Endometrial microvascular endothelial cells (primary cell): Measurements from ENCODE around the gene SPATA31C2. TPM values are rescaled to one million over a fixed set of nuclear protein-coding genes. Genes with fewer than 3 reads are reported as not detected.
"Not testable (repeated sequence)": the region's sequence is repeated elsewhere in the genome, so short reads cannot be mapped to it uniquely, and the experiment has no call there.

ENCODE experiments used
- in situ Hi-C: cut with HindIII; loops from 2 replicates; pipeline ENCODE4 v1.10.0; 2017; ENCODE audit warnings: low sequenced_read_pairs, low pct_unique_long_range_greater_than_20kb; ENCODE audit errors: inconsistent ontology term
- total RNA-seq: library from RNA; depleted of rRNA; stranded (reverse); fragments of >200 nt; gene quantifications from one replicate; pipeline ENCODE4 v1.2.3, GENCODE V29; 2015; ENCODE audit errors: inconsistent ontology term

Gene SPATA31C2
- total RNA-seq: not detected

DNA sequence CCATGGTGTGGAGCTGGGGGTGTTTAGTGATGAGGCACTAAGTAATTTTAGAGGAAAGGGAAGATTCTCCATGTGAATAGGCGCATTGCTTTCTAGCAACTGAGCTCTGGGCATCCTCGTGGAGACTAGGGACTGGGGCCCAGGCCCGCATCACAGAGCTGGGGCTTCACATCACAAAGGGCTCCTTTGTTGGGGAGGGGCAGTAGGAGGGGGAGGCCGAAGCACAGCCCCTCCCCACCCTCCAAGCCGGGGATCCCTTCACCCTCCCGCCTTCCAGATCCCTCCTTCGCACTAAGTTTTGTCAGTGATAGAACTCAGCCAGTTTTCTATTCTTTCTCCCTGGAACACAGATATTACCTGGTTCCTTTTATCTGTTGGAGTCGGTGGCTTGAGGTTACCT is at the start of gene SPATA31C2:
Gene SPATA31C2 (minus strand): TSS at position 101 of the 400 bp plus-strand sequence. CDS start 29 bp downstream, at position 72.
- in situ Hi-C loops: not testable (repeated sequence)

GRCh38 chr9:88187631-88188030 is 49.4 kb upstream of the SPATA31C2 start:
- in situ Hi-C loops: no loop called here

DNA sequence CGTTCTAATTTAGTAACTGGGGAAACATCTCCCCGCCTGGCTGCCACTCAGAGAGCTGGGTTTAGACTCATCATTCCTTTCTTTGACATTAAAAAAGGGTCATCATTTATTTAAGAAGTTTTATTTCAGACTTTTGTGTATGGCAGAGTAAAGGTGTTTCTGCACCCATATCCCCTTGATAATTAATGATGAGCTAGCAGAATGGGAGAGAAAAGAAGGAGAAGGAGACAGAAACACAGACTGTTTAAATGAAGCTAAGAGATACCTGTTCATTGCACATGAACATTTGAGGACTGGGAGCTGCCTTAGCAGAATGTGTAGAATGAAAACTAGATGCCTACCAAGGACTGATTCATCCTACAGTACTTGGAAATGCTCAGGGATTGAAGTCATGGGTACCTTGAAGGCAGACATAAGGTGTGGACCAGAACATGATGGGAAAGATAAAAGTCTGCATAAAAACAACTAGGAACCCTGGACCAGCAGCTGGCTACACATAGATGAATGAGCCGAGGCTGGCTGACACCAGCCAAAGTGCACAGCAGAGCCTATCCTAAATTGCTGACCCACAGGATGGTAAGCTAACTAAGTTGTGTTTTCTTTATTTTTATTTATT is 48.3 kb upstream of the SPATA31C2 start:
- in situ Hi-C loops: no loop called here

GRCh38 chr9:88184976-88185375 is 46.7 kb upstream of the SPATA31C2 start:
- in situ Hi-C loops: no loop called here

- in situ Hi-C loops: no loop called here
Observed at GRCh38 chr9:88183798-88184495, 45.7 kb upstream of the SPATA31C2 start.

DNA sequence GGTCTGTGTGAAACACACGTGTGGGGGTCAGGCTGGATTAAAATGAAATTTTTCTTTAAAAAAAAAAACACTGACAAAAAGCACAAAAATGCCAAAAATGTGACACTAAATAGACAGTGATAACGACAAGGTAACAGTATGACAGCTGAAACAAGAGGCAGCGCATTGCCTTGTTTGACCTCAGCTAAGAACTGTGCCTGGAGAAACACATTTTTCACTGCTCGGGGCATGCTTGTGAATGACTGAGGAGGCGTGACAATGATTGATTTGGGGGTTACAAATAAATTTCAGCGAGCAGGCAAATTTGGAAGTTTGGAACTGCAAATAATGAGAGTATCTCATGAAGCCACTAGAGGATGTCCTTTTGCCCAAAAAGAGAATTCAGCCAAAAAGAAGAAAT is 44.2 kb upstream of the SPATA31C2 start:
- in situ Hi-C loops: no loop called here

DNA sequence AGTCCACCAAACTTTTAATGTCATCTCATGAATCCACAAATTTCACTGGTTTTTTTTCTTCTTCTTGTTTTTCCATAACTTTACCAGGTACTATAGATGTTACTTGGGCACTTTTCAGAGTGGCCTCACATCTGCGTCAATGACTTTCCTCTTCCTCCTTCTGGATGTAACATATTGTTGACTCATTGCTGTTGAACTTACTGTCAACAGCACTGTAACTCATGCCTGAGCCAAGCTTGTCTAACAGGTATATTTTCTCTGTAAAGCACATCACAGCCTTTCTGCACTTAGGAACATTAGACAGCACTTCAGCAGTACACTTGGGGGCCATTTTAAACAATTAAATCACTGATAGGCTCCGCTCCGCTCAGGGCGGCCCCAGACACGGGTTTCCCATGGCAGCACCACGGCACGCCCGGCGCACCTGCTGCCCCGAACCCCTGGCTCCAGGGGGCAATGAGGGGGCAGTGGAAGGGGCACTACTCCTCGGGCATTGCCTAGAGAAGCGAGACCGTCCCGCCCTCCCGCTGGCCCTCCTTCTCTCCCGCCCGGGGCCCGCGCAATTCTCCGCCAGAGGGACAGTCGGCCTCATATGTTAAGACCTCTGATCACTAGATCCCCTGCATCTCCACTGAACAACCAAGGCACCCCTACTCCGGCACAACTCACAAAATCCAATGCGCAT is 41.9 kb upstream of the SPATA31C2 start:
- in situ Hi-C loops: no loop called here

GRCh38 chr9:88179062-88179521 is 40.8 kb upstream of the SPATA31C2 start:
- in situ Hi-C loops: no loop called here

DNA sequence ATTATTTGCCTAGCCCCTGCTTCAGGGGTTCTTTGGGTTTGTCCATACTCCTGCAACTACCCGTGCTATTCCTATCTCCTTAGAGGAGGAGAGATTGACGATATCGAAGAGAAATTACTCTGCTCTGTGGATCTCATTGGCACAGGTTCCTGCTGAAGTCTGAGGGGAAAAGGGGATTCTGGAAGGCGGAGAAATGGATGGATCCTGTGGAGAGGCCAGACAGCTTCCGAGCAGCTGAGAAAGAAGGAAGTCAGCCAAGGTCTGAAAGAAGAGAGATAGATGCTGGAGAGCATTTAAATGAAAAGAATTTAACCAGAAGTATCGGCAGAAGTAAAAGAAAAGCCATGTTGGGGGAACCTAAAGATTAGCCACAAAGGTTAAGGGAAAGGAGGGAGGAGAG is 40.4 kb upstream of the SPATA31C2 start:
- in situ Hi-C loops: no loop called here

- in situ Hi-C loops: no loop called here
Observed at GRCh38 chr9:88177371-88177770, 39.1 kb upstream of the SPATA31C2 start.

DNA sequence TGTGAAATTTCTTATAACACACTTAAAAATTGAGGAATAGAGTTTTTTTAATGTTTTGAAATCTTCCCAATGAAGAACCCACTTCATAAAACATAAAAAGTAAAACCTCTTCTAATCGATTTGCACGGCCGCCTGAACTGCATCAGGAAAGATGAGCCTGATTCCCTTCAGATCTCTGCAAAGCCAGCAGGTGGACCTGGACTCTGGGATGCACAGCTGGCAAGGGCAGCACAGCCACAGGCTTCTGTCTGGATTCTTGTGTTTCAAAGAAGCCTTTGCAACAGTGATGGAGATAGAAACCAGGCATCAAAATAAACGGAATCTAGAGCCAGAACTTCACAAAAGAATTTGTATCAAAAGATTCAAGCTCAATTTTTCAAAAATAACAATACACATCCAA is 36.0 kb upstream of the SPATA31C2 start:
- in situ Hi-C loops: no loop called here

DNA sequence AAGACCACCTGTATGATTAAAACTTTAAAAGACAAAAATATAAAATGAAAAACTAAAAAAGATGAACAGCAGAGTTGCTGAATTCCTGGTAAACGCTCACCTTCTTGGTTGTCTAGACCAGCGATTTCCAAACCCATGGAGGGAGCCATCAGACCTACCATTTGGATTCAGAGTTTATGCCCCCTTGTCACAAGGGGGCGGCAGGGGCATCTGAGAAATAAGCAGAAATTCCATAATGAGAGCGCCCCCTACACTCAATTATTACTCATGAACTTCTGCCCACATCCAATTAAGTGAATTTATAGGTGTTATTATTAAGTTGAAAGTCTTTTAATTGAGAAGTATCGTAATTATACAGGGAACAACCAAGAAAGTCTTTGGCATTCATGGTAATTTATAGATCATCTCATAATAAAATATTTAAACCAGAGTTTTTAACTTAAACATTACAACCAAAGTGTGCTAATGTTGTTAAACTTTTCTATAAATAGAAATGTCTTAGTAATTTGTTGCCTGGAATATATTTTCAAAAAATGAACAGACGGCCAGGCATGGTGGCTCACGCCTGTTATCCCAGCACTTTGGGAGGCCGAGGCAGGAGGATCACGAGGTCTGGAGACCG is 35.2 kb upstream of the SPATA31C2 start:
- in situ Hi-C loops: no loop called here

GRCh38 chr9:88169700-88170099 is 31.4 kb upstream of the SPATA31C2 start:
- in situ Hi-C loops: no loop called here

DNA sequence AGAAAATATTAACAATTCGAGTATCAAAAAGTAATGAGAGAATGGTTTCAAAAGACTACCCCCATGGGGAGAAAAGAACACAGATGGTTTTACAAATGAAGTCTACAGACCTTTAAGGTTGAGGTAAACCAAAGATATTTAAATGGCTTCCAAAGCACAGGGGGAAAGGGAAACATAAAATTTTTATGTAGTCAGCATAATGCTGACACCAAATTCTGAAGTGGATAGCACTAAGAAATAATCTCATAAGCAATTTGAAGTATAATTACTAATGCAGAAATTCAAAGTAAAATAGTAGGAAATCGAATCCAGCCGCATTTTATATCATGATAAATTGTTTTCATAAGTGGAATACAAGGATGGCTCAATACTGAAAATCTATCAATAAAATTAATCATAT is 30.3 kb upstream of the SPATA31C2 start:
- in situ Hi-C loops: no loop called here

DNA sequence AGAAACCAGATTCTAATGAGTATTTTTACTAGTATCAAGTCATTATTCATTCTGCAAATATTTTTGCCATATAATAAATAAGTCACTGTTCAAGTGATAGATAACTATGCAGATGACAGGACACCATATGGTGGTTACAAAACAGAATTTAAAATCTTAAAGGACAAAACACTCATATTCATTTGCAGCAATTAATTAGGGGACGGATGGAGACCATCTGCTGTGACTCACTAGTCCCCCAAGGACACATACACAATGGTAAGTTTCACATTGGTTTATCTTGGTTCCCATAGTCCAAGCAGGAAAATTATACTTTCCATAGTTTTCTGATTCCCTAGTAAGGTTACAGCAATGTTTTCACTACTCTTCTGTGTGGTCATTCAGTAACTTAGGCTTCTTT is 28.4 kb upstream of the SPATA31C2 start:
- in situ Hi-C loops: no loop called here

- in situ Hi-C loops: no loop called here
Observed at GRCh38 chr9:88164850-88165249, 26.6 kb upstream of the SPATA31C2 start.

DNA sequence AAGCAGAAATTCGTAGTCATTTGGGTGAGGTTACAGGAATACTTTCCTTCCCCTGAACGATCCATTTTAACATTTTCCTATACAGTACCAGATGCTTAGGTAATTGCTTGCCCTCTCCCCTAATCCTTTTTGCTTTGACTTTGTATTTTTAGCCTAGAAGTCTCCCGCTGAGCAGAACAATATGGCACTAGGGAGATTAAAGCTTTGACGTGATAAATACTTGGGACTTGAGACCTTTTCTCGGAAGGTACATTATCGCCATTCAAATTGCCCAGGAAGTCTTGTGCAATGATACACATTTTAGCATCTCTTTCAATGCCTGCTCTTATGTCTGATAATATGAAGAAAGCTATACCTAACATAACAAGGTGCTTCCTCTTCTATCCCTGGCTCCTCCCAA is 22.9 kb upstream of the SPATA31C2 start:
- in situ Hi-C loops: no loop called here

DNA sequence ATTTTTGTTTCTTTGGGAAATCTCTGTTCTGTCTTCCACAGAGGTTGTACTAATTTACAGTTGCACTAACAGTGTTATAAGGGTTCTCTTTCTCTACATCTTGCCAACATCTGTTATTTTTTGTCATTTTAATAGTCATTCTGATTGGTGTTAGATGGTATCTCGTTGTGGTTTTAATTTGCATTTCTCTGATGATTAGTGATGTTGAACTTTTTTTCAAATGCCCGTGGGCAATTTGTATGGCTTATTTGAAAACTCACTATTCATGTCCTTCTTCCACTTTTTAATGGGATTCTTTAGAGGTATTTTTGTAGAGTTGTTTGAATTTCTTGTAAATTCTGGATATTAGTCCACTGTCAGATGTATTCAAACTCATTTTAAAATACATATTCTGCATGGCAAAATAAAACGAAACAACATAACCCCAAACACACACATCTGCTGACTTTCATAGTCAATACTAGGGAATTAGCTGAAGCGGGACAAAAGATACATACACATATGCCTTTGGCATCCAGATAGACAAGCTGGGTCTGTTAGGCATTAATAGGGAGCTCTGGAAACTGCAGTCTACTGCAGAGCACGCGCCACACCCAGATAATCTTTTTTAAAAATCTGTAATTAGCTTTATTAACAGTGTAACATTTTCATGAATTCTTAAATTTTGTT is 5.8 kb upstream of the SPATA31C2 start:
- in situ Hi-C loops: no loop called here

DNA sequence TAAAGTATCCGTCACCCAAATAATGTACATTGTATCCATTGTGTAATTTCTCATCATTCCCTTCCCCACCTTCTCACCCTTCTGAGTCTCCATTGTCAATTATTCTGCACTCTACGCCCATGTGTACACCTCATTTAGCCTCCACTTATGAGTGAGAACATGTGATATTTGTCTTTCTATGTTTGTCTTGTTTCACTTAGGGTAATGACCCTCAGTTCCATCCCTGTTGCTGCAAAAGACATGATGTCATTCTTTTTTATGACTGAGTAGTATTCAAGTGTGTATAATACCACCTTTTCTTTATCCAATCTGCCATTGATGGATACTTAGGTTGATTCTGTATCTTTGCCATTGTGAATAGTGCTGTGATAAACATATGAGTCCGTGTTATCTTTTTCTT is 4.9 kb upstream of the SPATA31C2 start:
- in situ Hi-C loops: no loop called here
